ENCODE measurements around the gene C2CD2. TPM values are rescaled to one million over a fixed set of nuclear protein-coding genes. Genes with fewer than 3 reads are reported as not detected.

C2CD2 gene
- total RNA-seq: 10 to 100 TPM in 5 of 6 donors, 1 to 10 TPM in 1; 9.6 to 34.6 (median 22.0) TPM

GRCh38 chr21:41953831-41954653 lies at the start of gene C2CD2:
Gene C2CD2 (minus strand): TSS chr21:41954018. CDS start chr21:41953648, 370 bp downstream.
- Histone ChIP-seq H3K27me3 (no peaks in the 10 kb centered on the region), H3K4me1 (peaks cover 26 to 51% (median 32%) of the 10 kb centered on the region in 4 donors), H3K36me3 (no peaks in the 10 kb centered on the region), H3K4me3 (peak within 1 kb of the TSS; percentile 66 to 96 (median 79)), H3K27ac (peak within 1 kb of the TSS; percentile 53 to 79 (median 66)), H3K9me3 (no peaks in the 10 kb centered on the region)
- peak; percentile 80 to 92 for ATAC-seq (ENCODE audit: low FRiP score in 2 of 2)
- WGBS, 2 donors: 36 to 80% methylated on average over 3 to 8 of the region's 85 CpGs
- peak; percentile 50 to 94 for DNase-seq
- TF ChIP-seq POLR2A (IDR thresholded peaks at IDR 0.05) (peak in 2 of 4 donors; percentile 20 to 65), POLR2AphosphoS5 (IDR thresholded peaks at IDR 0.05) (peak in 1 of 2 donors; percentile 22), EP300 (IDR thresholded peaks at IDR 0.05) (no peak), CTCF (IDR thresholded peaks at IDR 0.05) (no peak)

GRCh38 chr21:42003051-42003461 lies 49.2 kb upstream of the C2CD2 start:
- peaks cover 0 to 11% (median 4%) of the 10 kb centered on the region in 4 donors for H3K36me3 ChIP-seq
- H3K27me3 ChIP-seq: no peaks in the 10 kb centered on the region
- peaks cover 0 to 3% (median 0%) of the 10 kb centered on the region in 4 donors for H3K4me1 ChIP-seq
- H3K27ac ChIP-seq: no peak overlapping the region
- TF ChIP-seq POLR2A (IDR thresholded peaks at IDR 0.05): no peak
- no peak for TF ChIP-seq CTCF (IDR thresholded peaks at IDR 0.05)
- TF ChIP-seq EP300 (IDR thresholded peaks at IDR 0.05): no peak
- no peak for TF ChIP-seq POLR2AphosphoS5 (IDR thresholded peaks at IDR 0.05)
- no peak for ATAC-seq (ENCODE audit: low FRiP score in 2 of 2)
- 64 to 78% methylated on average over 4 of the region's 4 CpGs for WGBS, 2 donors
- H3K9me3 ChIP-seq: no peaks in the 10 kb centered on the region
- no peak for DNase-seq
- no peak overlapping the region for H3K4me3 ChIP-seq

- H3K27me3 ChIP-seq: no peaks in the 10 kb centered on the region
- peaks cover 0 to 11% (median 4%) of the 10 kb centered on the region in 4 donors for H3K36me3 ChIP-seq
- no peak for DNase-seq
- H3K9me3 ChIP-seq: no peaks in the 10 kb centered on the region
- WGBS, 2 donors: 86 to 87% methylated on average over 14 of the region's 14 CpGs
- H3K27ac ChIP-seq: no peak overlapping the region
- H3K4me1 ChIP-seq: peaks cover 0 to 7% (median 0%) of the 10 kb centered on the region in 4 donors
- ATAC-seq (ENCODE audit: low FRiP score in 2 of 2): no peak
- H3K4me3 ChIP-seq: no peak overlapping the region
- TF ChIP-seq CTCF (IDR thresholded peaks at IDR 0.05) (no peak), EP300 (IDR thresholded peaks at IDR 0.05) (no peak), POLR2A (IDR thresholded peaks at IDR 0.05) (no peak), POLR2AphosphoS5 (IDR thresholded peaks at IDR 0.05) (no peak)
These were observed 48.7 kb upstream of the C2CD2 start for GRCh38 chr21:42002421-42002958.

GRCh38 chr21:42001781-42002180 lies 48.0 kb upstream of the C2CD2 start:
- Histone ChIP-seq H3K27ac (no peak overlapping the region), H3K4me3 (no peak overlapping the region), H3K9me3 (no peaks in the 10 kb centered on the region), H3K27me3 (no peaks in the 10 kb centered on the region), H3K4me1 (peaks cover 0 to 7% (median 0%) of the 10 kb centered on the region in 4 donors), H3K36me3 (peaks cover 0 to 11% (median 4%) of the 10 kb centered on the region in 4 donors)
- WGBS, 2 donors: 88 to 93% methylated on average over 2 of the region's 2 CpGs
- ATAC-seq (ENCODE audit: low FRiP score in 2 of 2): no peak
- TF ChIP-seq CTCF (IDR thresholded peaks at IDR 0.05) (no peak), POLR2A (IDR thresholded peaks at IDR 0.05) (no peak), POLR2AphosphoS5 (IDR thresholded peaks at IDR 0.05) (no peak), EP300 (IDR thresholded peaks at IDR 0.05) (no peak)
- DNase-seq: no peak
